GM21717 (cell line): ENCODE data around the gene SMARCC1.
"Not testable (repeated sequence)": the region's sequence is repeated elsewhere in the genome, so short reads cannot be mapped to it uniquely, and the experiment has no call there.

Experiments used
- ATAC-seq: cut with Tn5 transposase; IDR thresholded peaks from one replicate; pipeline ENCODE4 v1.9.1; 2021; ENCODE audit warnings: mild to moderate bottlenecking, moderate library complexity; ENCODE audit not compliant: unreplicated experiment

The SMARCC1 gene

DNA sequence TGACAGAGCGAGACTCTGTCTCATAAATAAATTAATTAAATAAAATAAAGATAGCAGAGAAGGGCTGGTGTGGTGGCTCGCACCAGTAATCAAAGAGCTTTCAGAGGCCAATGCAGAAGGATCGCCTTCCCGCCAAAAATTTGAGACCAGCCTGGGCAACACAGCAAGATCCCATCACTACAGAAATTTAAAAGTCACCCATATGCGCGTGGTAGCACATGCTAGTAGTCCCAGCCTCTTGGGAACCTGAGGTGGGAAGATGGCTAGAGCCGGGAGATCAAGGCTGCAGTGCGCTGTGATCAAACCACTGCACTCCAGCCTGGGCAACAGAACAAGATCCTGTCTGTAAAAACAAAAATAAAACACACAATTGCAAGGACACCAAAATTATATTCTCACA is 9.6 kb downstream of the SMARCC1 start:
- no peak for ATAC-seq

DNA sequence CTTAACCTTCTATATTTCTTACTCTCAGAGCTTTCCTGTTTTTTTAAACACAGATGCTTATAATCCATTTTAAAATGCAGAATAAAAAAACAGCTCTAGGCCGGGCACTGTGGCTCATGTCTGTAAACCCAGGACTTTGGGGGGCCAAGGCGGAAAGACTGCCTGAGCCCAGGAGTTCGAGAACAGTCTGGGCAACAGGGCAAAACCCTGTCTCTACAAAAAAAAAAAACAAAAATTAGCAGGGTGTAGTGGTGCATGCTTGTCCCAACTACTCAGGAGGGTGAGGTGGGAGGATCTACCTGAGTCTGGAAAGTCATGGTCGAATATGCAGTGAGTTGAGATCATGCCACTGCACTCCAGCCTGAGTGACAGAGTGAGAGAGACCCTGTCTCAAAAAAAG is 15.5 kb downstream of the SMARCC1 start:
- ATAC-seq = no peak

DNA sequence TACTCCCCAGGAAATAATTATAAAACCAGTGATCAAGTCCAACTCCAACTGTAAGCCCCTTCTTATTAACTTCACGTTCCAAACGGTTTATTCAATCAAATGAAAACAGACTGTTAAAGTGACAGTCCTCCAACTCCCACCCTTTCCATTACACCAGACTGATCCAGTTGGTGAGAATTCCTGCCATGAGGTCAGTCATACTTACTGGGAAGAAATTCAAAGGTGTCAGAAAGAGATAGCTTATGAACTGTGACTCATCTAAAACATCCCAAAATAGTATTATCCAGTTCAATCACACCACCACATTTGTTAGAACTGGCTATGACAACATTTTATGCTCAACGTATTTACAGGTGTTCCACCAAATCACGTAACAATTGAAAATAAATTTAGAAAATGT is 19.5 kb downstream of the SMARCC1 start:
- no peak for ATAC-seq

DNA sequence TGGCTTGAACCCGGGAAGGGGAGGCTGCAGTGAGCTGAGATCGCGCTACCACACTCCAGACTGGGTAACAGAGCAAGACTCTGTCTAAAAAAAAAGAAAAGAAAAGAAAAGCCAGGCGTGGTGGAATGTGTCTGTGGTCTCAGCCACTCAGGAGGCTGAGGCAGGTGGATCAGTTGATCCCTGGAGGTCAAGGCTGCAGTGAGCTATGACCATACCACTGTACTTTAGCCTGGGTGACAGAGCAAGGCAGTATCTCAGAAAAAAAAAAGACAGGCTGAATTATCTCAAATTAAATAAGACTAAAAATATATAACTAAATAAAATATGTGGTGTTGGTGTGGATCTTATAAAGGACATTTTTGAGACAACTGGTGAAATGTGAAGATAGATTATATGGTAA is 20.6 kb downstream of the SMARCC1 start:
- ATAC-seq = no peak

DNA sequence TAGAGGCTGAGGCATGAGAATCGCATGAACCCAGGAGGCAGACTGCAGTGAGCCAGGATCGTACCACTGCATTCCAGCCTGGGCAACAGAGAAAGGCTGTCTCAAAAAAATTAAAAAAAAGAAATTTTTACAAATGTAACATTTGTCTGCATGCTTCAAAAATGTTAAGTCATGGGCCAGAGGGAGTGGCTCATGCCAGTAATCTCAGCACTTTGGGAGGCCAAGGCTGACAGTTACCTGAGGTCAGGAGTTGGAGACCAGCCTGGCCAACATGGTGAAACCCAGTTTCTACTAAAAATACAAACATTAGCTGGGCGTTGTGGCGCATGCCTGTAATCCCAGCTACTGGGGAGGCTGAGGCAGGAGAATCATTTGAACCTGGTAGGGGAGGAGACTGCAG is 21.5 kb downstream of the SMARCC1 start:
- not testable (repeated sequence) for ATAC-seq

DNA sequence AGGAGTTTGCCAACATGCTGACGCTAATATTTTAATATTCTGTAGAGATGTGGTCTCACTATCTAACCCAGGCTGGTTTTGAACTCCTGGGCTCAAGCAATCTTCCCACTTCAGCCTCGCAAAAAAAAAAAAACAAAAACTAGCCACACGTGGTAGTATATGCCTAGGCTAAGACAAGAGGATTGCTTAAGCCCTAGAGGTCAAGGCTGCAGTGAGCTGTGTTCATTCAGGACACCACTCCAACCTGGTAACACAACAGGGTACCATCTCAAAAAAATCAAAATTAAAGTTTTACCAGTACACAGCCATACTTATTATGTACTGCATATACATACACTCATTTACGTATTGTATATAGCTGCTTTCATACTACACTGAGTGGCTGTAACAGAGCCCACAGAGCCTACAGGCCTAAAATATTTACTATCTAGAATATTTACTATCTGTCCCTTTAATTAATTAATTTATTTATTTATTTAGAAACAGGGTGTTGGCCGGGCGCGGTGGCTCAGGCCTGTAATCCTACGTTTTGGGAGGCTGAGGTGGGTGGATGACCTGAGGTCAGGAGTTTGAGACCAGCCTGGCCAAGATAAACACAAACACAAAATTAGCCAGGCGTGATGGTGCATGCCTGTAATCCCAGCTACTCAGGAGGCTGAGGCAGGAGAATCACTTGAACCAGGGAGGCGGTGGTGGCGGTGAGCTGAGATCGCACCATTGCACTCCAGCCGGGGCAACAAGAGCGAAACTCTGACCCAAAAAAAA is 23.2 kb downstream of the SMARCC1 start:
- no peak for ATAC-seq

DNA sequence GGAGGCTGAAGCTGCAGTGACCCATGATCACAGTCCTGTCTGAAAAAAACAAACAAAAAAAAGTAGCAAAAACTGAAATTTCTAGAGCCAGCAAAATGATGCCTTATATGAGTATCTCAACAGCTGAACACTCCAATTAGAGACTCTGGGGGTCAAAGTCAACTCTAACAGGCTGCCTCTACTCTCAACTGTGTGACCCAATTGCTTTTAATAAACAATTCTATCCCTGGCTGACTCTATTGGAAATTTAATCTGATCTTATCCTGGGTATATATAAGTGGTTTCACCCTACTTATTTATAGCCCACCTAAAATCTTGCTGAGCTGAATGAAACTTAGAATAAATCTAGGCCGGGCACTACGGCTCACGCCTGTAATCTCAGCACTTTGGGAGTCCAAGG is 29.0 kb downstream of the SMARCC1 start:
- ATAC-seq = no peak

DNA sequence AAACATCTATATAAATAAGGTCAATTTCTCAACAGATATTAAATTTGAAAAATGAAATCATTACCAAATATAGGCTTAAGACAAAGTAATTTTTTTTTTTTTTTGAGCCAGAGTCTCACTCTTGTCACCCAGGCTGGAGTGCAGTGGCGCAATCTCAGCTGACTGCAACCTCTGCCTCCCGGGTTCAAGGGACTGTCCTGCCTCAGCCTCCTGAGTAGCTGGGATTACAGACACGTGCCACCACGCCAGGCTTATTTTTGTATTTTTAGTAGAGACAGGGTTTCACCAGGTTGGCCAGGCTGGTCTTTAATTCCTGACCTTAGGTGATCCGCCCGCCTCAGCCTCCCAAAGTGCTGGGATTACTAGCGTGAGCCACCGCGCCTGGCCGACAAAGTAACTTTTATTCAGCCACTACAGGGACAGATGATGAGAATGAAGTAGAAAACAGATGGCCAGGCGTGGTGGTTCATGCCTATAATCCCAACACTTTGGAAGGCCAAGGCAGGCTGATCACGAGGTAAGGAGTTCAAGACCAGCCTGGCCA is 30.8 kb downstream of the SMARCC1 start:
- ATAC-seq = not testable (repeated sequence)

DNA sequence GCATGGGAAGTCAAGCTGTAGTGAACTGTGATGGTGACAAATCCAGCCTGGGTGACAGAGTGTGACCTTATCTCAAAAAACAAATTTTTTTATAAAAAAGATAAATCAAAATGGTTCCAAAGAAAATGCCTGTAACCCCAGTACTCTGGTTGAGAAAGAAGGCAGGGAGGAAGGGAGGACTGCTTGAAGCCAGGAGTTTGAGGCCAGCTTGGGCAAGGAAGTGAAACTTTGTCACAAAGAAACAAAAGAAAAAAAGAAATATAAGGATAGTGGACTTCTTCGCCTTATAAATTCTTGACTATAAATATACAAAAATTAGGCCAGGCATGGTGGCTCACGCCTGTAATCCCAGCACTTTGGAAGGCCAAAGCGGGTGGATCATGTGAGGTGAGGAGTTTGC is 34.1 kb downstream of the SMARCC1 start:
- ATAC-seq = no peak

DNA sequence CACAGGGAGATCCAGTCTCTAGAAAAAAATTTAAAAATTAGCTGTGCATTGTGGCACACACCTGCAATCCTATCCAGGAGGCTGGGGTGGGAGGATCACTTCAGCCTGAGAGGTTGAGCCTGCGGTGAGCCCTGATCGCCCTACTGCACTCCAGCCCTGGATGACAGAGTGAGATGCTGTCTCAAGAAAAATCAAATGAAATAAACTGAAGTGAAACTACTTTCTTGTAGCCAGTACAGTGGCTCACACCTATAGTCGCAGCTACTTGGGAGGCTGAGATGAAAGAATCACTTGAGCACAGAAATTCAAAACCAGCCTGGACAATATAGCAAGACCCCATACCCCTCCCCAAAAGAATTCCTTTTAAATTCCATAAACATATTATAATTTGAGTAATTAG is 35.4 kb downstream of the SMARCC1 start:
- ATAC-seq = no peak

DNA sequence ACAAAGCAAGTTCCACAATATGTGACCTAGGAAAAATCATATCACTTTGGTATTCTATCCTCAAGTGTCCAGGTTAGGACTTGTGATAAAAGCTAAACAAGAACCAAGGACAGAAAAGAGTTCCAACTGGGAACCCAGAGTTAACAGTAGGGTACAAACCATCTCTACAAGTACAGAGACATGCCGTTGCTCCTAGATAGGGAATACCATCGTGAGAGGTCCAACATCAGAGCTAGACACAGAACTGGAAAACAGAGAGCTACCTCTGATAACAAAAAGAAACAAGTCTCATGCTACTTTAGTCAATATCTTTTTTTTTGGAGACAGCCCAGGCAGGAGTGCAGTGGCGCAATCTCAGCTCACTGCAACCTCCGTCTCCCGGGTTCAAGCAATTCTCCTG is 37.8 kb downstream of the SMARCC1 start:
- ATAC-seq = no peak

DNA sequence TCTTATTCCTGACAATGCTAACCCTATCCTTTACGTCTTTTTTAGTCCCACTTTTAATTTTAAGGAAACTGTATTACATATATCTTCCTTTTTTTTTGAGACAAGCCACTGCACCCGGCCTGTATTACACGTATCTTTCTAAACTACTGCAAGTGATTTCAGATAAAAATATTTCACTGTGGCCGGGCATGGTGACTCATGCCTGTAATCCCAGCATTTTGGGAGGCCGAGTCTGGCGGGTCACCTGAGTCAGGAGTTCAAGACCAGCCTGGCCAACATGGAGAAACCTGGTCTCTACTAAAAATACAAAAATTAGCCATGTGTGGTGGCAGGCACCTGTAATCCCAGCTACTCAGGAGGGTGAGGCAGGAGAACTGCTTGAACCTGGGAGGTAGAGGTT is 38.3 kb downstream of the SMARCC1 start:
- ATAC-seq = not testable (repeated sequence)

DNA sequence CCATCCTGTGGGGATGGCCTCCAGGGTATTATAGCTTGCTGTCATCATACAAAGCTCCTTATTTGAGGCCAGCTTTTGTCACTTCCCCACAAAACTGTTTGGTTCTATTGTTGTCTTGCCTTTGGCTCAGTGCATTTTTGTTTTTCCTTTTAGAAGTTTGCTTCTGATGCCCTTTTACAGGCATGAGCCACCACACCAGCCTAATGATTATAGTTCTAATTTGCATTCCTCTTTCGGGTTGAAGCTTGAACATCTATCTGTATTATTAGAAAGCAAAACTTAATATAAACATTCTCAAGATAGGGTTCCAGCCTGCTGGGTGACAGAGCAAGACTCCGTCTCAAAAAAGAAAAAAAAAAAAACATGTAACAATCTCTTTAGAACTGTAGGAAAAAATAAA is 39.8 kb downstream of the SMARCC1 start:
- no peak for ATAC-seq

DNA sequence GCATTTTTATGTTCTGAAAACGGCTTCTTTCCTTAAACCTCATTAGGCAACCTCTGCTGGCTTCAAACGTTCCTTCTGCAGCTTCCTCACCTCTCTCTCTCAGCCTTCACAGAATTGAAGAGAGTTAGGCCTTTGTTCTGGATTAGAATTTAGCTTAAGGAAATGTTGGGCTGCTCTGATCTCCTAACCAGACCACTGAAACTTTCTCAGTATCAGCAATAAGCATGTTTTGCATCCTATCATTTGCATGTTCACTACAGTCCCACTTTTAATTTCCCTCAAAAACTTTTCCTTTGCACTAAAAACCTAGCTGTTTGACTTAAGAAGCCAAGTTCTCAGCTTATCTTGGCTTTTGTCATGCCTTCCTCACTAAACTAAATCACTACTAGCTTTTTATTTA is 49.5 kb downstream of the SMARCC1 start:
- ATAC-seq = no peak

DNA sequence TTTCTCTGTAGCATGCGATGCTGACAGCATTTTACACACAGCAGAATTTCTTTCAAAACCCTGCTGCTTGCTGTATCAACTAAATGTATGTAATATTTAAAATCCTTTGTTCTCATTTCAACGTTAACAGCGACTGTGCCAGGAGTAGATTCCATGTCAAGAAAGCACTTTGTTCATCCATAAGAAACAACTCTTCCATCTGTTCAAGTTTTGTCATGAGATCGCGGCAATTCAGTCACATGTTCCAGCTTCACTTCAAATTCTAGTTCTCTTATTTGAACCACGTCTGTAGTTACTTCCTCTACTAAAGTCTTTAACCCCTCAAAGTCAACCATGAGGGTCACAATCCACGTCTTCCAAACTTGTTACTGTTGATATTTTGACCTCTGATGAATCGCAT is 50.6 kb downstream of the SMARCC1 start:
- no peak for ATAC-seq

DNA sequence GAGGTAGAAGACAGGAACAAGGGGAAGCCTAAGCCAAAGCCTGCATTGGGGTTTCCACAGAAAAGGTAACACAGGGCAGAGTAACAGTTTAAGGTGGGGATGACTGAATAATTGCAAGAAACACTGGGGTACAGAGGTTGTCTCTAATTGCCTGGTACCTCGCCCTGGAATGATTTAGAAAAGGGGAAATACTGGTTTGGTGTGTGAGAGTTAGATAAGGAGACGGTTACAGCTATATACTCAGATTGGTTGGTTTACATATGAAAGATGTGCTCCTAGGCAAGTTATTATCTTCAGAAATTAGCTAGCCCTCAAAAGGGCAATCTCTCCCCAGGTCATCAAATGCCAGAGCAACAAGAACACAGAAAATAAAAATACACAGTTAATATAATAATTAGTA is 58.8 kb downstream of the SMARCC1 start:
- ATAC-seq = no peak

DNA sequence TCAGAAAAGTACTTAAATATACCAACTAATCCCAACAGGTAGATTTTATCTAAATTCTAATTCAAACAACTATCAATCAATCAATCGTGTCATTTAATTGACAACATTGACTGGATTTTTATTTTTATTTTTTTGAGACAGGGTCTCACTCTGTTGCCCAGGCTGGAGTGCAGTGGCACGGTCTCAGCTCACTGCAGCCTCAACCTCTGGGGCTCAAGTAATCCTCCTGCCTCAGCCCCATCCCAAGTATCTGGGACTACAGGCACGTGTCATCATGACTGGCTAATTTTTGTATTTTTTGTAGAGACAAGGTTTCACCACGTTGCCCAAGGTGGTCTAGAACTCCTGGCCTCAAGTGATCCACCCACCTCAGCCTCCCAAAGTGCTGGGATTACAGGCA is 64.2 kb downstream of the SMARCC1 start:
- not testable (repeated sequence) for ATAC-seq

DNA sequence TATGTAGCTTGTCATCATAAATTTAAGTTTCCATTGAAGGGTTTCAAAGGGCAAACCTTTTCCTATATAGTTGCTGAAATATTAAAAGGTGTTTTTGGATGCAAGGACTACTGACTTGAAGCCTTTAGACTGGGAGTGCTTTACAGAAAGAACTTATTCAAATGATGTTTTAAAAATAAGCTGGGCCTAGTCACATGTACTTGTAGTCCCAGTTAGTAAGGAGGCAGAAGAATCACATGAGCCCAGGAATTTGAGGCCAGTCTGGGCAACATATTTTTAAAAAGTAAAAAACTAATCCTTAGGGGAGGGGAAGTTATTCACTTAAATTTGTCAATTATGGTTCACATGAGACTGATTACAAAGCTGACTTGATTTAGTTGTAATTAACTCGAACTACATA is 65.0 kb downstream of the SMARCC1 start:
- no peak for ATAC-seq

DNA sequence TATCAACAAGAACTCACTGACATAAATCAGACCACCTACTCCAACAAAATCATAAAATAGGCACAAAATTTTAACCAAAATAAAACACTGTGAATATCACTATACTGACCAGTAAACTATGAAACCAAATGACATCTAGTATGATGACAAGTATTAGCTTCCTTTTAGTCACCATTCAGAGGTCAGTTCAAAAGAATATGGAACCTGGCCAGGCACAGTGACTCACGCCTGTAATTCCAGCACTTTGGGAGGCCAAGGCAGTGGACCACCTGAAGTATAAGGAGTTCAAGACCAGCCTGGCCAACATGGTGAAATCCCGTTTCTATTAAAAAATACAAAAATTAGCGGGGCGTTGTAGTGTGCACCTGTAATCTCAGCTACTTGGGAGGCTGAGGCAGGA is 65.8 kb downstream of the SMARCC1 start:
- no peak for ATAC-seq

DNA sequence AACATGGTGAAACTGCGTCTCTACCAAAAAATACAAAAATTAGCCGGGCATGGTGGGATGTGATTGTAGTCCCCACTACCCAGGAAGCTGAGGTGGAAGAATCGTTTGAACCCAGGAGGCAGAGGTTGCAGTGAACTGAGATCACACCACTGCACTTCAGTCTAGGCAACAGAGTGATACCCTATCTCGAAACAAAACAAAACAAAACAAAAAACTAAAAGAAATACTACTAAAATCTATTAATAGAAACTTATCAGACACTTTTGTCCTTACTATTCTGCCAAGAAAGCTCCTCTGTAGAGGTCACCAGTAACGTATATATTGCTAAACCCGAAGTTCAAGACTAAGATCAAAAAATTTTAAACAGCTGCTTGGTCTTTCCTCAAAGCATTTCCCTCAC is 67.1 kb downstream of the SMARCC1 start:
- ATAC-seq = no peak

DNA sequence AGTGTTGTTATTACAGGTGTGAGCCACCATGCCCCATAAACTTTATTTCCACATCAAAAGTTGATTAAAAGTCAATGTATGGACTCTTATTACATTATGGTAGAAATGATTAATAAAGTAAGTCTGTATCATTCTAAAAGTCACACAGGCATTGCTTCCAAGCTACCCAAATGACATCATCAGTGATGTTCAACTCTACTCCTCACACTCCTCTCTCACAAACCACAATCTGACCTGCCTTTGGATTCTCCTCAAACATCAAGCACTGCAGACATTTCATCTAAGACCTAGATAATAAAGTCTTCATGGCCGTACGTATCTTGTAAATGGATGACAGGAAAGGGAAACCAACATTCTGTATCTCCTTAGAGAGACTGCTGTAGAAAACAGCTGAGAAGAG is 68.0 kb downstream of the SMARCC1 start:
- ATAC-seq = no peak

DNA sequence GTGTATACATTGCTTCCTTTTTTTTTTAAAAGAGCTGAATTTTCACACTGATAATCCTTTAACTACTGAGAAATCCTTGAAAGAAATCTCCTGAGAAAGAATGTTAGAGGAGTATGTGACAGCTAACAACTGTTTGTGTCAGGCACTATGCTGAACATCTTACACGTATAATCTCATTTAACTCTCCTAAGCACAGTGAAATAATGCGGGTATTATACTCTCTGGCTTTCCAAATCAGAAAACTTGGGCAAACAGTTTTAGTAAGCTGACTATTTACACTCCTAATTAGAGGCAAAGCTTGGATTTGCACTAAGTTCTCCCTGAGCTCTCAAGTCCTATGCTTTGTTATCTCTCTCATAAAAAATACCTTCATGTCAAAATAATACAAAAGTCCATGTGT is 69.3 kb downstream of the SMARCC1 start:
- no peak for ATAC-seq

DNA sequence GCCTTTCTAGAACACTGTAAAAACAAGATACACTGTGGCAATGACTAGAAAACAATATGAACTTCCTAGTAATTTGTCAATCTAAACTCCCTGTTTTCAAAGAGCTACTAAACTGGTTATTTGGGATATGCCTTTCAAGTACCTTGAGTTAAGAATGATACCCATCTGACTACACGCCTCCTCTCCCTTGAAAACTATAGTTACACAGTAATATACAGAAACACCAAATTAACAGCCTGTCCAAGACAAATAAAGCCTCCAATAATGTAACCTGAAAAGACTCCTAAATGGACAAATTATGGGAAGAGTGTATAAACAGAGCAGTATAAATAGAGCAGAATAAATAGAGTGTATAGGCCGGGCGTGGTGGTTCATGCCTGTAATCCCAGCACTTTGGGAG is 70.1 kb downstream of the SMARCC1 start:
- ATAC-seq = no peak
